ENCODE results near the gene ZNF143.

DNA sequence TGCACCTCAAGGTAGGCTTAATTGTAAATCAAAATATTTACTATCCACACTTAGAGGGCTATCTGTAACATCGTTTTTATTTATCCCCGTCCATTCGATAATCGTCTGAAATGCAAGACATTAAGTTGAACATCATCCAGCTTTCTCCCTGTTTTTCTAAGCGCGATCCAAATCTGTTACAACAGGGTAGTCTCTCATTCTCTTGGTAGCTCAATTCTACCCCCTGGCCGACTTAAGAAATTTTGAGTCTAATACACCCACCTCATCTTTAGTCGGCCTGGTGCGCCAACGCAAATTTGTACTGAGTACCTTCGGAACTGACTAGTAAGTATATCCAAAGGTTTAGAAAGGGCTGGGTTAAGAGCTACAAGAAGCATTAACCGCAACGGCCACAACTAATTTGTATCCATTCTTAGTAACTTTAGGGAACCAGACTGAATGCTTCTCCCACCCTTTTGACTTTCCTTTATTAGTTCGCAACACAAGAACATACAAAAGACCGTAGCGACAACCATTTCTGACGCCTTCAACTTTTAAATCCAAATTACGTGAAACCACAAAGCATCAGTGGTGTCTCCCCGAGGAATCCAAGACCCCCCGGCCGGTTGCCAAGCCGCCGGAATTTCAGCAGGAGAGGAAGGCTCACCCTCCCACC is 1.0 kb upstream of the ZNF143 start:
- no peak for TF ChIP-seq RAD21 (CRISPR knock-in tag; IDR thresholded peaks at IDR 0.05)
- peak; percentile 37; the same call in 1 of the 2 replicates for TF ChIP-seq POLR2AphosphoS5 (IDR thresholded peaks at IDR 0.05; ENCODE audit: low read depth, low read length)
- no peak for TF ChIP-seq RBM22 (optimal IDR thresholded peaks at IDR 0.05; ENCODE audit: low read length)
- no peak for TF ChIP-seq ZNF383 (CRISPR knock-in tag; IDR thresholded peaks at IDR 0.05; ENCODE audit: borderline replicate concordance)
- TF ChIP-seq, protein P1, sequence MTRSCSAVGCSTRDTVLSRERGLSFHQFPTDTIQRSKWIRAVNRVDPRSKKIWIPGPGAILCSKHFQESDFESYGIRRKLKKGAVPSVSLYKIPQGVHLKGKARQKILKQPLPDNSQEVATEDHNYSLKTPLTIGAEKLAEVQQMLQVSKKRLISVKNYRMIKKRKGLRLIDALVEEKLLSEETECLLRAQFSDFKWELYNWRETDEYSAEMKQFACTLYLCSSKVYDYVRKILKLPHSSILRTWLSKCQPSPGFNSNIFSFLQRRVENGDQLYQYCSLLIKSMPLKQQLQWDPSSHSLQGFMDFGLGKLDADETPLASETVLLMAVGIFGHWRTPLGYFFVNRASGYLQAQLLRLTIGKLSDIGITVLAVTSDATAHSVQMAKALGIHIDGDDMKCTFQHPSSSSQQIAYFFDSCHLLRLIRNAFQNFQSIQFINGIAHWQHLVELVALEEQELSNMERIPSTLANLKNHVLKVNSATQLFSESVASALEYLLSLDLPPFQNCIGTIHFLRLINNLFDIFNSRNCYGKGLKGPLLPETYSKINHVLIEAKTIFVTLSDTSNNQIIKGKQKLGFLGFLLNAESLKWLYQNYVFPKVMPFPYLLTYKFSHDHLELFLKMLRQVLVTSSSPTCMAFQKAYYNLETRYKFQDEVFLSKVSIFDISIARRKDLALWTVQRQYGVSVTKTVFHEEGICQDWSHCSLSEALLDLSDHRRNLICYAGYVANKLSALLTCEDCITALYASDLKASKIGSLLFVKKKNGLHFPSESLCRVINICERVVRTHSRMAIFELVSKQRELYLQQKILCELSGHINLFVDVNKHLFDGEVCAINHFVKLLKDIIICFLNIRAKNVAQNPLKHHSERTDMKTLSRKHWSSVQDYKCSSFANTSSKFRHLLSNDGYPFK (CRISPR knock-in tag; IDR thresholded peaks at IDR 0.05; ENCODE audit: borderline replicate concordance), result no peak
- TF ChIP-seq MEIS1 (CRISPR knock-in tag; IDR thresholded peaks at IDR 0.05; ENCODE audit: borderline replicate concordance), result no peak
- TF ChIP-seq, protein P2, sequence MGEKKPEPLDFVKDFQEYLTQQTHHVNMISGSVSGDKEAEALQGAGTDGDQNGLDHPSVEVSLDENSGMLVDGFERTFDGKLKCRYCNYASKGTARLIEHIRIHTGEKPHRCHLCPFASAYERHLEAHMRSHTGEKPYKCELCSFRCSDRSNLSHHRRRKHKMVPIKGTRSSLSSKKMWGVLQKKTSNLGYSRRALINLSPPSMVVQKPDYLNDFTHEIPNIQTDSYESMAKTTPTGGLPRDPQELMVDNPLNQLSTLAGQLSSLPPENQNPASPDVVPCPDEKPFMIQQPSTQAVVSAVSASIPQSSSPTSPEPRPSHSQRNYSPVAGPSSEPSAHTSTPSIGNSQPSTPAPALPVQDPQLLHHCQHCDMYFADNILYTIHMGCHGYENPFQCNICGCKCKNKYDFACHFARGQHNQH (CRISPR knock-in tag; IDR thresholded peaks at IDR 0.05), result no peak
- peak; percentile 32; the same call in 1 of the 2 replicates for TF ChIP-seq RBFOX2 (IDR thresholded peaks at IDR 0.05; ENCODE audit: low read depth, low read length)
- no peak for TF ChIP-seq JUN (CRISPR knock-in tag; IDR thresholded peaks at IDR 0.05)
- no peak for TF ChIP-seq ERF (CRISPR knock-in tag; IDR thresholded peaks at IDR 0.05)
